GM12873 (cell line): Measurements from ENCODE around the gene DCK.

Experiments used
- TF ChIP-seq, protein P1 (sequence below): IDR thresholded peaks from 2 replicates; pipeline ENCODE4 v1.5.1; 2012; ENCODE audit warnings: low read depth, mild to moderate bottlenecking, moderate library complexity, low read length, control low read depth; ENCODE audit not compliant: insufficient read depth; ENCODE audit errors: missing control alignments

The DCK gene

DNA sequence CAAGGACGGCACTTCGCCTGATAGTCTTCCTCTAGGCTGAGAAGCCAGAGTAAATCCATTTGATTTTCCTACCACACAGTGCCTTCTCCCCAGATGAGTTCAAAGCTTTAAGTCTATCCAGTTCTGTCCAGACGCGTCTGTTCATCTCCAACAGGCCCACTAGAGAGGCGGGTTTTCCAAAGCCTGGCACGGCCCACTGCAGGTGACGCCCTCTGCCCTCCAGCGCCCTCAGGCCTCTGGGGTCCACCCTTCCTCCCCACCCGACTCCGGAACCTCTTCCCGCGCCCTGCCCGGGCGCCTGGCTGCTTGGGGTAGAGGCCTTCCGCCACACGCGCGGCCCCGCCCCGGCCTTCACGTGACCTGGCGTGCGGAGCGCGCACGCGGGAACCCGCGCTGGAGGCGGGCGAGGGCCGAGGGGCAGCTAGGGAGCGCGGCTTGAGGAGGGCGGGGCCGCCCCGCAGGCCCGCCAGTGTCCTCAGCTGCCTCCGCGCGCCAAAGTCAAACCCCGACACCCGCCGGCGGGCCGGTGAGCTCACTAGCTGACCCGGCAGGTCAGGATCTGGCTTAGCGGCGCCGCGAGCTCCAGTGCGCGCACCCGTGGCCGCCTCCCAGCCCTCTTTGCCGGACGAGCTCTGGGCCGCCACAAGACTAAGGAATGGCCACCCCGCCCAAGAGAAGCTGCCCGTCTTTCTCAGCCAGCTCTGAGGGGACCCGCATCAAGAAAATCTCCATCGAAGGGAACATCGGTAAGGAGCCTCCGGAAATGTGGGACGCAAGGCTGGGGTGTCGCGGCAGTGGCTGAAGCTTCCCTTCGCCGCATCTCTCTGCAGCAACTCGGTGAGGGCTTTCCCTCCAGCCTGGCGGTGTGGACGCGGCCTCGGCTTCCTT, at the start of gene DCK:
DCK (plus strand) TSS at position 469 of the 888 bp plus-strand sequence; CDS start at position 656, 187 bp downstream.
- TF ChIP-seq, protein P1, sequence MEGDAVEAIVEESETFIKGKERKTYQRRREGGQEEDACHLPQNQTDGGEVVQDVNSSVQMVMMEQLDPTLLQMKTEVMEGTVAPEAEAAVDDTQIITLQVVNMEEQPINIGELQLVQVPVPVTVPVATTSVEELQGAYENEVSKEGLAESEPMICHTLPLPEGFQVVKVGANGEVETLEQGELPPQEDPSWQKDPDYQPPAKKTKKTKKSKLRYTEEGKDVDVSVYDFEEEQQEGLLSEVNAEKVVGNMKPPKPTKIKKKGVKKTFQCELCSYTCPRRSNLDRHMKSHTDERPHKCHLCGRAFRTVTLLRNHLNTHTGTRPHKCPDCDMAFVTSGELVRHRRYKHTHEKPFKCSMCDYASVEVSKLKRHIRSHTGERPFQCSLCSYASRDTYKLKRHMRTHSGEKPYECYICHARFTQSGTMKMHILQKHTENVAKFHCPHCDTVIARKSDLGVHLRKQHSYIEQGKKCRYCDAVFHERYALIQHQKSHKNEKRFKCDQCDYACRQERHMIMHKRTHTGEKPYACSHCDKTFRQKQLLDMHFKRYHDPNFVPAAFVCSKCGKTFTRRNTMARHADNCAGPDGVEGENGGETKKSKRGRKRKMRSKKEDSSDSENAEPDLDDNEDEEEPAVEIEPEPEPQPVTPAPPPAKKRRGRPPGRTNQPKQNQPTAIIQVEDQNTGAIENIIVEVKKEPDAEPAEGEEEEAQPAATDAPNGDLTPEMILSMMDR = no peak

DNA sequence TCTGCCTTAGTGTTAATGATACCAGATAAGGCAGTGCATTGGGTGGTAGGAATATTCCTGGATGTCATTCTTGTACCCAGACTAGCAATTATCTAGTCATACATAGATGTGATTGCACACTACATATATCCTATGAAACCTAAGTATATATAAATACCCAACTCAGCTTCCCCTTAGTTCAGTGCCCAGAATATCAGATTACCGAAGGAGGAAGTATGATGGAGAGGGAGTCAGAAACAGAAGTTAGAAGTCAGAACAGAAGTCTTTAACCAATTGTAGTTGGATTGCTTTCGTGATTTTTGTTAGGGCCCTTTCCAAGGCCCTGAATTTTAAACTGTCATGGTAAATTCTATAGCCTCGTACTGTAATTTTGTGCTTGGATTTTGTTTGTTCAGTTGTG, 48.4 kb upstream of the DCK start:
- TF ChIP-seq, protein P1 = no peak

DNA sequence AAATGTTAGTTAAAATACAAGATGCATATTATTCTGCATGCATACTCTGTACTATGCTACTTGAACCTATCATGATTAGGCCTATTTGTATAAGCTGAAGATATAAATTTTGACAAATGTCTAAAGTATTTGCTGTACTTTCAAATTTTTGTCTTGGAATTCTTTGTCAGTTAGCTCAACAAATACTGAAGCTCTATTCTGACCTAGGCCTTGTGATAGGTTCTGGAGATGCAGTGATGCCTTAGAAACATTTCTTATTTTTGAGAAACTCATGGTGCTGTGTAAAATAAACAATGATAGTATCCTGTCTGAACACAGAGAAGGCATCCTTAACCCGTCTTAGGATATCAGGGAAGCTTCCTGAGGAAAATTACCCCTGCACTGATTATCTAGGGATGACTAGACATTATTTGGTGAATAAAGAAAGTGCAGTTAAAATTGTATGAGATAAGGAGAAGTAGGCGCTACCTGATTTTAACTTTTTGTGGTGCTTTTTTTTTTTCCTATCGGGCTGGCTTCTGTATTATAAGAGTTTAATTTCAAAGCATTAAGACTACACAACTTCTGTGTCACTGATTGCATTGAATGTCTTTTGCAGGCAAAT, 47.9 kb upstream of the DCK start:
- TF ChIP-seq, protein P1 = no peak

DNA sequence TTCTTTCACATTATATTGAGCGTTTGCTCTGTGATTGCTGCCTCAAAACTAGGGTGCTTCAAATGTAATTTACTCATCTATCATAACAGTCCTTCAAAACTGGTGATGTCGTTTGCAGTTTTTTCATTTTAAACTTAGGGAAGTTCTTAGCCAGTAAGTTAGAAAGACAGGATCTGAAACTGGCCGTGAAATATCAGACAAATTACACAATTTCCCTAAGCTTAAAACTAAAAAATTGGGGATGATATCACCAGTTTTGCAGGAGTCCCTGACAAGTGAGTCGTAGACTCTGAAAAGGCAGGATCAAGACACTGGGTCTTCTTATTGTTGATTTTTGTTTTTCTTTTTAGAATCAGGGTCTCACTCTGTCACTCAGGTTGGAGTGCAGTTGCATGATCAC, 46.5 kb upstream of the DCK start:
- TF ChIP-seq, protein P1 = no peak

DNA sequence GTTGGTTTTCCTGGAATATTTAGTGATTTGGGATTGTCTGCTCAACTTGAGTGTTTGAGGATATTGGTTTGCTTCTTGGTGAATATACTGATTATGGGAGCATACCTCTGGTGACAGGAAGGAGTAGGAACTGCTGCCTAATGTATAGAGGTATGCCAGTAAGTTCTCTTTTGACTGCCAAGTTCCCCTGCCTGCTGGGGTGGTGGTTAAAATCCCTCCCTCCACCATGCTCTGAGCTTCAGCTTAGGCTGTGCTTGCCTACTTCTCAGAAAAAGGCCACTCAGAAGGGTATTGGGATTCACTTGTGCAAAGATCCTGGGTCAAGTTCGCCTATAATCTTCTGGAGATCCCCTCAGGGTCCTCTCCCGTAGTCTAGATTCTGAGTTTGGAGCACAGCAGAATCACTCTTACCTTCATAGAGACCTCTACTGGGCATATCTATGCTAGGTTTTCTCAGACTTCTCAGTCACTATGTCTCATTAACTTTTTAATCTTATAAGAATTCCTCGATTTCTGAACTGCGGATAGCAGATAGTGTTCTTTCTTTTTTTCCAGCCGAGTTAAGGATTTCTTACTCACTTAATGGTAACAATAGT, 44.7 kb upstream of the DCK start:
- TF ChIP-seq, protein P1 = peak; percentile 25

DNA sequence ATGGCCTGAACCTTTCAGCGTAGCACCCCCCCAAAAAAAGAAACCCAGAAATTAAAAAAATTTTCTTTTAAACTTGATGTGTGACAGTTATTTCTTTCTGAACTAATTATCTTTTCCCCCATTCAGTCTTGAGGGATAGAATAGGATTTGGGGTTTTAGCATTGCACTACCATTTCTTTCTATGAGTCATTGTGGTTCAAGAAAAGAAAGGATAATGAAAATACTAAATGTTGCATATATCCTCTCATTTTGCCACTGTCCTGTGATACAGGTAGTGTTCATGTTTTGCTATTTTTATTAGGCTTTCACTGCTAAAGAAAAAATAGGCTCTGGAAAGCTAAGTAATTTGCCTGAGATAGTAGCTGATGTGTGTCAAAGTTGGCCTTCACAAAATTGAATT, 39.4 kb upstream of the DCK start:
- TF ChIP-seq, protein P1 = no peak
